Cardiac fibroblast (primary cell): ENCODE results near the gene EPB41L2.

Source experiments
- DNase-seq, 2 donors: peaks; one replicate each; pipeline versions ENCODE4 v3.0.0 to v3.0.0-alpha.2; 2010; ENCODE audit warnings: low read depth in 2 of 2
- H3K4me3 ChIP-seq, 2 donors: replicated peaks in 1 of 2; 1 replicate in 1 of 2; 2 replicates in 1 of 2; pipeline ENCODE4 v1.5.1; 2011; ENCODE audit warnings: low read depth in 2 of 2, low read length in 2 of 2, mild to moderate bottlenecking in 2 of 2, moderate library complexity in 1 of 2
- TF ChIP-seq, protein P1 (sequence below): IDR thresholded peaks from one replicate; pipeline ENCODE4 v1.5.1; 2011; ENCODE audit warnings: low read depth, mild to moderate bottlenecking, low read length, inconsistent platforms

The EPB41L2 gene

DNA sequence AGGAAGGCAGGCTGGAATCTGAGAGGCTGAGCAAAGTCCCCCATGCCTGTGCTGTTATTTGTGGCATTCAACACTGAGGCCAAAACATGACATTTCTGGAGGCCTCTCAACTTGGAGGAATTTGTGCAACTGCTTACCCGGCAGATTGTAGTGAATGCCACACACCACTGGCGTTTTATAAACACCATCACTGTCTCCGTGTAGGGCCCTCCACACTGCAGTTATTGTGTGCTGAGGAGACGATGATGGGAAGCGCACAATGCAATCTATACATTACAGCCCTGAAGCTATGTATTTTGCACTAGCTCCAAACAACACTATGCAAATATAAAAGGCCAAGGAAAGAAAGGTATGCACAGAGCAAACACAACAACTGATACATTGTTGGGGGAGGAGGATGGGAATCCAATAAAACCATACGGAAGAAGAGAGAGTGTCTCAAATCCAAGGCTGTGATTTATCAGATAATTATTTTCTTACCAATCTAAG is 129.3 kb downstream of the EPB41L2 start:
- H3K4me3 ChIP-seq, result no peak overlapping the region
- peak; percentile 26 to 73 for DNase-seq
- TF ChIP-seq, protein P1, sequence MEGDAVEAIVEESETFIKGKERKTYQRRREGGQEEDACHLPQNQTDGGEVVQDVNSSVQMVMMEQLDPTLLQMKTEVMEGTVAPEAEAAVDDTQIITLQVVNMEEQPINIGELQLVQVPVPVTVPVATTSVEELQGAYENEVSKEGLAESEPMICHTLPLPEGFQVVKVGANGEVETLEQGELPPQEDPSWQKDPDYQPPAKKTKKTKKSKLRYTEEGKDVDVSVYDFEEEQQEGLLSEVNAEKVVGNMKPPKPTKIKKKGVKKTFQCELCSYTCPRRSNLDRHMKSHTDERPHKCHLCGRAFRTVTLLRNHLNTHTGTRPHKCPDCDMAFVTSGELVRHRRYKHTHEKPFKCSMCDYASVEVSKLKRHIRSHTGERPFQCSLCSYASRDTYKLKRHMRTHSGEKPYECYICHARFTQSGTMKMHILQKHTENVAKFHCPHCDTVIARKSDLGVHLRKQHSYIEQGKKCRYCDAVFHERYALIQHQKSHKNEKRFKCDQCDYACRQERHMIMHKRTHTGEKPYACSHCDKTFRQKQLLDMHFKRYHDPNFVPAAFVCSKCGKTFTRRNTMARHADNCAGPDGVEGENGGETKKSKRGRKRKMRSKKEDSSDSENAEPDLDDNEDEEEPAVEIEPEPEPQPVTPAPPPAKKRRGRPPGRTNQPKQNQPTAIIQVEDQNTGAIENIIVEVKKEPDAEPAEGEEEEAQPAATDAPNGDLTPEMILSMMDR, result no peak

DNA sequence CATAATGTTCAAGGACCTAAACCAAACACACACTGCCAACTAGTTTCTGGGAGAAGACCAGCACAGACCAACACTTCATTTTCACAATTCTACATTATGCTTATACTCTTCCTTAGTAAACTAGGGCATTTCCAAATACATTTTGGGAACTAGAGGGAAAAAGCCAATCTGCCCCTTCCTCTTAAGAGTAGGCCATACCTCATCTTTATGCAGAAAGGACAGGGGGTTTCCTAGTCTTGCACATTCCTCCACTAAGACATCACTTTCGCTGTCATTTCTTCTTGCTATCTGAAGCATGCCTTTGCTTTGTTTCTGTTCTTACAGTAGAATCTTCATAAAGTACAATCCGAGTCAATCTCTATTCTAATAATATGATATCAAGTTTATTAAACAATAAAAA is 130.1 kb downstream of the EPB41L2 start:
- no peak for DNase-seq
- no peak overlapping the region for H3K4me3 ChIP-seq
- TF ChIP-seq, protein P1, result no peak

DNA sequence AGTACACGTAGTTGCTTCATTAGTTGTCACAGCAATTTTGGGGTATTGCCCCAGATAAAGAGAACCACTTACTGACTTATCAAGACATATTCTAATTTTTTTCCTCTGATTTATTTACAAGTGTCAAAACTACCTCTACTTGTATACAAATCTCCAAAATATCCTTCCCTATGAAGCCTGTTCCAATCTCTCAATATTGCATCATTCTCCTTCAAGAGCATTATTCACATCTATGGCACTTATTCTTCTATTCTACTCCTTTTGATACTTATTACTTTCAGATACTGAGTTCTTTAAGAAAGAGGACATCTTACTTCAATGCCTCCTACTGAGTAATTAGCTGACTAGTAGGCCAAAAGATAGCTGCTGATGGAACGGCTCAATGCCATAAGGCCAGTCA is 130.6 kb downstream of the EPB41L2 start:
- no peak overlapping the region for H3K4me3 ChIP-seq
- TF ChIP-seq, protein P1, result no peak
- DNase-seq, result peak; percentile 18 to 46

DNA sequence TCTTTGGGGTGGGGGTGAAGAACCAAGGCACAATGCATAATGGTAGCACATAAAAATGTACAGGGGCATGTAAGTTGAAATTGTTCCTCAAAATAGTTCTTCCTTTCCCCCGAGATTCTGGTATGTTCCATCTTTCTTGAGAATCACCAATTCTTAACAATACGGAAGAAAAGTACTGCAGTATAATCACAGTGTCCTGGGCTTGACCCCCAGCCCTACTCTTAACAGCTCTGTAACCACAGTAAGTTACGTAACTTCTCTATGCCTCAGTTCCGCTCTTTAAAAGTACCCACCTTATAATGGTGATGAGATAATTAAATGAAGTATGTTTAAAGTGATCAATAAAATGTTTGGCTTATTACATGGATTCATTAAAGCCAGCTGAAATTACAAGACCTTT is 131.4 kb downstream of the EPB41L2 start:
- TF ChIP-seq, protein P1, result no peak
- no peak for DNase-seq
- H3K4me3 ChIP-seq, result no peak overlapping the region

DNA sequence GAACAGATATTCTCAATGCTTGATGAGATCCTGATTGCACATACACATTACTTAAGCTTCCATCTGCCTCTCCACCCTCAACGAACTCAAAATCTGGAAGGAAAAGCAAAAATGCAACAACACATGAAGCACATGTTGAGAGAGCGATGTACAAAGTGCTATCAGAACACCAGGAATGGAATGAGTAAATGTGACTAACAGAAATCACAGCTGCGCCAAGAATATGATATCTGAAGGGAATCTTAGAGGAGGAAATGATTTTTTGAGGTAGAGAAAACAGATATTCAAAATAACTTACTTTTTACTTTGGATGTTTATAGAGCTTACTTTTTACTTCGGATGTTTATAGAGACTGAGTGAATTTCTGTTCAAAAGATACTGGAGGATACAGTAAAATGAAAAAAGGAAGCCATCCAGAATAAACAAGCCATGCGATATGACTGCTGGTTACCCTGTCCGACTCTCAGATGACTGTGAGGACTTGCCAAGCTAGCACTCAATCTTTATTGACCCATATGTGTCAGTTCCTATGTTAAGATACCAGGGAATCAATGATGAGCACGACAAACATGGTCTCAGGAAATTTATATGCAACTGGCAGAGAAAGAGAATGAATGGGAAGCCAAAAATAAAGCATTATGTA is 133.9 kb downstream of the EPB41L2 start:
- peak overlapping the region; percentile 9 to 21 for H3K4me3 ChIP-seq
- TF ChIP-seq, protein P1, result no peak
- peak; percentile 63 to 77 for DNase-seq

DNA sequence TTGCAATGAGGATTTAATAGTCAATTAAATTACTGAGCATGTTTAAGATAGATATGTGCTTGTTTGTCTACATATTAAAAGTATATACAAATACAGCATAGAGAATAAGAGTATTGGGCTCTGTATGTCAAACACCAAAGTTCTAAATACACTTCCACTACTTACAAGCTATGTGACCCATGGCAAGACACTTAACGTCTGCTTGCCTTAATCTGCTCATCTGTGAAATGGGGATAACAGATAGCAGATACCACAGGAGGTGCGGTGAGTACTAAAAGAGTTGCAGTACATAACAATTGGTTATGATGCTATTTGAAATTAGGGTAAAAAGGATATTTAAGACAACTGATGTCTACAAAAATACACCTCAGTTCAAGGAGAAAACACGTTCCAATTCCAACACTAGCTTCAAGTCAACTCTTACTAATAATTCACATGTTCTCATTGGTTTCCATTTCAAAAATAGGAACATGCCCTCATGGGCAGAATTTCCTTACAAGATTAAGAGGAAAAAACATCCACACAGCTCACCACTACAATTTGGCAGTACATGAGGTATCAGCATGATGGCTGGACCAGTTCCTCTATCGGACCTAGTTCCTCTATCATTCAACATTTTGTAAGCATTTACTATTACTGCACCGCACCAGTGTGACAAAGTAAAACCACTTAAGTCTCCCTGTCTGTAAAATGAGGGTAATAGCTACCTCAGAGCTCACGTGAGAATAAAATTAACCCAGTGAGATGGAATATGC is 134.7 kb downstream of the EPB41L2 start:
- DNase-seq, result no peak
- TF ChIP-seq, protein P1, result no peak
- no peak overlapping the region for H3K4me3 ChIP-seq
